Panc1 (cell line): Measurements from ENCODE around the gene ATP13A3. TPM values are rescaled to one million over a fixed set of nuclear protein-coding genes. Genes with fewer than 3 reads are reported as not detected.

Experiments
- ATAC-seq: fragments of 200-7000 bp; cut with Tn5 transposase; 2 replicates; pipeline ENCODE4 v1.9.1; 2020; ENCODE audit warnings: mild to moderate bottlenecking, moderate library complexity
- BruUV-seq: library from RNA; stranded (reverse); fragments of 400-500 nt; replicated peaks from 2 replicates; lab custom pipeline; 2021; lab: Mats Ljungman, UMichigan
- CTCF ChIA-PET: fragments of 300-600 bp; sonication (Branson Sonifier 250); formaldehyde crosslinking; loops from one replicate; lab custom pipeline; 2022; ENCODE audit warnings: antibody characterized with exemption; lab: Charles Lee
- POLR2A ChIA-PET: fragments of 300-600 bp; sonication (Branson Sonifier 250); formaldehyde crosslinking; loops from one replicate; lab custom pipeline; 2022; ENCODE audit warnings: antibody characterized with exemption; lab: Charles Lee
- DNase-seq: peaks from one replicate; pipeline ENCODE4 v3.0.0-alpha.2; 2010; ENCODE audit warnings: low read depth, low spot score
- H3K27ac ChIP-seq: 2 replicates; pipeline ENCODE4 v1.5.1; 2011; ENCODE audit warnings: mild to moderate bottlenecking, low read length, inconsistent platforms
- H3K27me3 ChIP-seq: fragments of 200-500 bp; sonication (Bioruptor generic); 2 replicates; pipeline ENCODE4 v1.6.0; 2014; ENCODE audit warnings: low read length, inconsistent platforms; ENCODE audit not compliant: control insufficient read depth, insufficient read depth
- H3K36me3 ChIP-seq: fragments of 200-500 bp; sonication (Bioruptor generic); 2 replicates; pipeline ENCODE4 v1.5.1; 2014; ENCODE audit warnings: inconsistent platforms, mild to moderate bottlenecking, low read length, moderate library complexity; ENCODE audit not compliant: control insufficient read depth, insufficient read depth
- H3K4me1 ChIP-seq: 2 replicates; pipeline ENCODE4 v1.5.1; 2011; ENCODE audit warnings: inconsistent platforms, mild to moderate bottlenecking, low read length, moderate library complexity; ENCODE audit not compliant: control insufficient read depth, insufficient read depth
- H3K4me3 ChIP-seq, 2 experiments: 2 replicates each; pipeline ENCODE4 v1.5.1; 2011 to 2012; ENCODE audit warnings: low read depth in 2 of 2, low read length in 2 of 2, mild to moderate bottlenecking in 2 of 2, inconsistent platforms in 1 of 2, moderate library complexity in 1 of 2
- H3K9me3 ChIP-seq: fragments of 200-500 bp; sonication (Bioruptor generic); 2 replicates; pipeline ENCODE4 v1.5.1; 2014; ENCODE audit warnings: low read depth, mild to moderate bottlenecking, inconsistent platforms, low read length, moderate library complexity; ENCODE audit not compliant: control insufficient read depth, insufficient read depth
- POLR2AphosphoS5 ChIP-seq: IDR thresholded peaks from 2 replicates; pipeline ENCODE4 v1.6.1; 2012; ENCODE audit warnings: mild to moderate bottlenecking, low read depth, low read length, moderate library complexity
- REST ChIP-seq, 2 experiments: IDR thresholded peaks; 2 replicates each; pipeline ENCODE4 v1.6.1; 2011 to 2012; ENCODE audit warnings: low read depth in 2 of 2, control low read depth in 1 of 2, low read length in 1 of 2, mild to moderate bottlenecking in 1 of 2, moderate library complexity in 1 of 2; ENCODE audit not compliant: insufficient read depth in 1 of 2
- SIN3A ChIP-seq: IDR thresholded peaks from 2 replicates; pipeline ENCODE4 v1.6.1; 2012; ENCODE audit warnings: low read depth, mild to moderate bottlenecking, low read length, moderate library complexity, borderline replicate concordance; ENCODE audit not compliant: insufficient read depth
- TCF7L2 ChIP-seq: IDR thresholded peaks from 2 replicates; pipeline ENCODE4 v1.6.1; 2011; ENCODE audit warnings: mild to moderate bottlenecking, low read depth, low read length, inconsistent platforms
- in situ Hi-C: cut with HindIII; loops from 2 replicates; pipeline ENCODE4 v1.10.0; 2016; ENCODE audit warnings: low sequenced_read_pairs, low pct_unique_long_range_greater_than_20kb
- intact Hi-C: fragments of 100-400 bp; cut with micrococcal nuclease; formaldehyde crosslinking; loops from one replicate; pipeline ENCODE4 v1.10.0; 2022; ENCODE audit not compliant: unreplicated experiment
- total RNA-seq: library from RNA; stranded (reverse); gene quantifications from one replicate; pipeline ENCODE4 v1.2.1, GENCODE V29; 2021; ENCODE audit not compliant: unreplicated experiment
- TF ChIP-seq, protein P1 (sequence below): fragments of 450-650 bp; IDR thresholded peaks from 2 replicates; pipeline ENCODE4 v1.5.1; 2017; ENCODE audit warnings: mild to moderate bottlenecking

ATP13A3 gene
- total RNA-seq, 1 experiment from 2014 or later: 169 TPM

- no peak for ATAC-seq
- in situ Hi-C loops: no loop called here
- Histone ChIP-seq H3K9me3 (no peaks in the 10 kb centered on the region), H3K4me3 (no peak overlapping the region), H3K4me1 (0 out of 2 replicates have a peak, but pooled peaks cover 6% of the 10 kb centered on the region), H3K27me3 (no peaks in the 10 kb centered on the region), H3K27ac (no peak overlapping the region), H3K36me3 (no peaks in the 10 kb centered on the region)
- TF ChIP-seq SIN3A (no peak), POLR2AphosphoS5 (no peak), TCF7L2 (no peak), REST (IDR thresholded peaks at IDR 0.05; ENCODE audit: insufficient read depth in 1 of 2, low read depth in 2 of 2, low read length in 1 of 2) (no peak)
- TF ChIP-seq, protein P1, sequence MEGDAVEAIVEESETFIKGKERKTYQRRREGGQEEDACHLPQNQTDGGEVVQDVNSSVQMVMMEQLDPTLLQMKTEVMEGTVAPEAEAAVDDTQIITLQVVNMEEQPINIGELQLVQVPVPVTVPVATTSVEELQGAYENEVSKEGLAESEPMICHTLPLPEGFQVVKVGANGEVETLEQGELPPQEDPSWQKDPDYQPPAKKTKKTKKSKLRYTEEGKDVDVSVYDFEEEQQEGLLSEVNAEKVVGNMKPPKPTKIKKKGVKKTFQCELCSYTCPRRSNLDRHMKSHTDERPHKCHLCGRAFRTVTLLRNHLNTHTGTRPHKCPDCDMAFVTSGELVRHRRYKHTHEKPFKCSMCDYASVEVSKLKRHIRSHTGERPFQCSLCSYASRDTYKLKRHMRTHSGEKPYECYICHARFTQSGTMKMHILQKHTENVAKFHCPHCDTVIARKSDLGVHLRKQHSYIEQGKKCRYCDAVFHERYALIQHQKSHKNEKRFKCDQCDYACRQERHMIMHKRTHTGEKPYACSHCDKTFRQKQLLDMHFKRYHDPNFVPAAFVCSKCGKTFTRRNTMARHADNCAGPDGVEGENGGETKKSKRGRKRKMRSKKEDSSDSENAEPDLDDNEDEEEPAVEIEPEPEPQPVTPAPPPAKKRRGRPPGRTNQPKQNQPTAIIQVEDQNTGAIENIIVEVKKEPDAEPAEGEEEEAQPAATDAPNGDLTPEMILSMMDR: no peak
- intact Hi-C loops: no loop called here
- no TSS peak for BruUV-seq
- ChIA-PET POLR2A (interaction anchor here (0.7 kb wide), 1 partner anchor 21 kb away, joined by 4 read pairs; no protein-coding TSS in a partner anchor), CTCF (no interaction called here)
- no peak for DNase-seq
Observed at GRCh38 chr3:194383276-194383940, 103.4 kb downstream of the ATP13A3 start.

DNA sequence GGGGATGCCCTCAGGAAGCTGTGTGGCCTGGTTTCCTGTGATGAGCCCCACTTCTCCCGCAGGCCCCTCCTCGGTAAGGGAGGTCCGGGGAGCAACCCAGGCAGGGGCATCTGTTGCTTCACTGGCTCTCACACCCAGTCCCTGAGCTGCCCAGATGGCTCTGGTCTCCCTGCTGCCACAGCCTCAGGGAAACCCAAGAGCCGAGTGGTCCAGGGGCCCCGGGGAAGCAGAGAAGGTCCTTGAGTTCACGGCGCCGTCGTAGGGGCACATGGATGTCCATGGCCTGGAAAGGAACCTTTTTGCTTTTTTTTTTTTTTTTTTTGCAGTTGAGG is 103.9 kb downstream of the ATP13A3 start:
- ATAC-seq (no peak), DNase-seq (no peak)
- no peaks in the 10 kb centered on the region for H3K27me3 ChIP-seq
- POLR2A ChIA-PET: interaction anchor here (0.7 kb wide), 1 partner anchor 20 kb away, joined by 4 read pairs; no protein-coding TSS in a partner anchor
- no TSS peak for BruUV-seq
- H3K4me3 ChIP-seq: no peak overlapping the region
- TF ChIP-seq, protein P1: no peak
- TF ChIP-seq TCF7L2 (no peak), POLR2AphosphoS5 (no peak), SIN3A (no peak), REST (IDR thresholded peaks at IDR 0.05; ENCODE audit: insufficient read depth in 1 of 2, low read depth in 2 of 2, low read length in 1 of 2) (no peak)
- H3K9me3 ChIP-seq: no peaks in the 10 kb centered on the region
- intact Hi-C loops: no loop called here
- in situ Hi-C loops: no loop called here
- no peaks in the 10 kb centered on the region for H3K36me3 ChIP-seq
- 0 out of 2 replicates have a peak, but pooled peaks cover 6% of the 10 kb centered on the region for H3K4me1 ChIP-seq
- no peak overlapping the region for H3K27ac ChIP-seq
- CTCF ChIA-PET: no interaction called here
